ENCODE data around the gene NLRP3. TPM values are rescaled to one million over a fixed set of nuclear protein-coding genes. Genes with fewer than 3 reads are reported as not detected.

Gene NLRP3
- total RNA-seq, 1 donor from 2014 or later: 0.22 TPM

DNA sequence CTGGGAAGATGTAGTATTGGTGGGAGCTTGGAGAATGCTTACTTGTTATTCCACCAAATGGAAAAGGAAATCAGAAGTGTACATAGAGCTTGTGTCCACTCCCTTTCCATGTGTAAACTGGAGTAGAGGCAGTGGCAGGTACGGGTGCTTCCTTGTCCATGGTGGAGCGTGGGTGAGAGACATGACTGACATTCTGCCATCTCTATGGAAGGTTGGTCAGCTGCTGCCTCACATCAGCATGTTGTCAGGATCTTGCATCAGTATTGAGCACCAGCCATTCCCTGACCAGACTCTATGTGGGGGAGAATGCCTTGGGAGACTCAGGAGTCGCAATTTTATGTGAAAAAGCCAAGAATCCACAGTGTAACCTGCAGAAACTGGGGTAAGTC, 19.8 kb downstream of the NLRP3 start:
- Mint-ChIP-seq H3K4me3 (no peak overlapping the region), H3K27me3 (ENCODE audit: low read depth) (peaks cover 23% of the 10 kb centered on the region), H3K4me1 (no peaks in the 10 kb centered on the region), H3K36me3 (no peaks in the 10 kb centered on the region), H3K27ac (no peak overlapping the region), H3K9me3 (no peaks in the 10 kb centered on the region)
- no peak for DNase-seq (ENCODE audit: low spot score in 2 of 2, unreplicated experiment in 2 of 2)
- TF ChIP-seq, protein P1, sequence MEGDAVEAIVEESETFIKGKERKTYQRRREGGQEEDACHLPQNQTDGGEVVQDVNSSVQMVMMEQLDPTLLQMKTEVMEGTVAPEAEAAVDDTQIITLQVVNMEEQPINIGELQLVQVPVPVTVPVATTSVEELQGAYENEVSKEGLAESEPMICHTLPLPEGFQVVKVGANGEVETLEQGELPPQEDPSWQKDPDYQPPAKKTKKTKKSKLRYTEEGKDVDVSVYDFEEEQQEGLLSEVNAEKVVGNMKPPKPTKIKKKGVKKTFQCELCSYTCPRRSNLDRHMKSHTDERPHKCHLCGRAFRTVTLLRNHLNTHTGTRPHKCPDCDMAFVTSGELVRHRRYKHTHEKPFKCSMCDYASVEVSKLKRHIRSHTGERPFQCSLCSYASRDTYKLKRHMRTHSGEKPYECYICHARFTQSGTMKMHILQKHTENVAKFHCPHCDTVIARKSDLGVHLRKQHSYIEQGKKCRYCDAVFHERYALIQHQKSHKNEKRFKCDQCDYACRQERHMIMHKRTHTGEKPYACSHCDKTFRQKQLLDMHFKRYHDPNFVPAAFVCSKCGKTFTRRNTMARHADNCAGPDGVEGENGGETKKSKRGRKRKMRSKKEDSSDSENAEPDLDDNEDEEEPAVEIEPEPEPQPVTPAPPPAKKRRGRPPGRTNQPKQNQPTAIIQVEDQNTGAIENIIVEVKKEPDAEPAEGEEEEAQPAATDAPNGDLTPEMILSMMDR (IDR thresholded peaks at IDR 0.05; ENCODE audit: unreplicated experiment): no peak

DNA sequence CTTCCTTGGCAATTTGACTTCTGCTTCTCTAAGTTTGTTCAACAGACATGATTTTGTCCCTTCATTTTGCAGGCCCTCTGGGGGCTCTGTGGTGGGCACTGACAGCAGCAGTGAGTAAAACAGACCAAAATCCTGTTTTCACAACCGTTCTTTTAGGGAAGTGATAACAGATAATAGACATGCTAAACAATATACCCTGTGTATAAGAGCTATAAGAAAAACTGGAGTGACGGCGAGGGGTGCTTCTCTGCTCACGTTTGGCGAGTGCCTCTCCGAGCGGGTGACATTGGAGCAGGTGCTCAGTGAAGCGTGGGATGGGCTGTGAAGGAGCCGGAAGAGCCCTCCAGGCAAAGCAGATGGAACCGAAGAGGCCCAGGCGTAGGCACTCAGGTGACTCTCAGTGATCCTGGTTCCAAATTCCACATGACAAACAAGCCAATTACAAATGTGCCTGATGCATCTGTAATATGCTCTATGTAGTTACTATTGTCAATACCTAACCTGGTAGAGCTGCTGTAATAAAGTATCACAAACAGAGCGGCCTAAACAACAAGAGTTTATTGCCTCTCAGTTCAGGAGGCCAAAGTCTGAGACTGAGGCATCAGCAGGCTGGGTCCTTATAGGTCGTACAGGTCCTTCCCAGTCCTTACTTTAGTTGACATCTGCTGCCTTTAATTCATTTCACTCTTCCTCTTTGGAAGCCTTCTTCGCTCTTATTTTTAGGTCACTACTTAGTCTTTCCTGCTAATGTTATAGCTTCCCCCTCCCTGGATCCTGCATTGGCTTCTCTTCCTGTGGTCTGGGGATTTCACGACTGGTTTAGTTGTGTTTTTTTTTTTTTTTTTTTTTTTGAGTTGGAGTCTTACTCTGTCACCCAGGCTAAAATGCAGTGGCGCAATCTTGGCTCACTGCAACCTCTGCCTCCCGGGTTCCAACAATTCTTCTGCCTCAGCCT, 21.9 kb downstream of the NLRP3 start:
- H3K27ac Mint-ChIP-seq: no peak overlapping the region
- no peak for DNase-seq (ENCODE audit: low spot score in 2 of 2, unreplicated experiment in 2 of 2)
- TF ChIP-seq, protein P1 (IDR thresholded peaks at IDR 0.05; ENCODE audit: unreplicated experiment): no peak
- H3K9me3 Mint-ChIP-seq: no peaks in the 10 kb centered on the region
- no peaks in the 10 kb centered on the region for H3K36me3 Mint-ChIP-seq
- no peak overlapping the region for H3K4me3 Mint-ChIP-seq
- H3K4me1 Mint-ChIP-seq: no peaks in the 10 kb centered on the region
- peaks cover 24% of the 10 kb centered on the region for H3K27me3 Mint-ChIP-seq (ENCODE audit: low read depth)

DNA sequence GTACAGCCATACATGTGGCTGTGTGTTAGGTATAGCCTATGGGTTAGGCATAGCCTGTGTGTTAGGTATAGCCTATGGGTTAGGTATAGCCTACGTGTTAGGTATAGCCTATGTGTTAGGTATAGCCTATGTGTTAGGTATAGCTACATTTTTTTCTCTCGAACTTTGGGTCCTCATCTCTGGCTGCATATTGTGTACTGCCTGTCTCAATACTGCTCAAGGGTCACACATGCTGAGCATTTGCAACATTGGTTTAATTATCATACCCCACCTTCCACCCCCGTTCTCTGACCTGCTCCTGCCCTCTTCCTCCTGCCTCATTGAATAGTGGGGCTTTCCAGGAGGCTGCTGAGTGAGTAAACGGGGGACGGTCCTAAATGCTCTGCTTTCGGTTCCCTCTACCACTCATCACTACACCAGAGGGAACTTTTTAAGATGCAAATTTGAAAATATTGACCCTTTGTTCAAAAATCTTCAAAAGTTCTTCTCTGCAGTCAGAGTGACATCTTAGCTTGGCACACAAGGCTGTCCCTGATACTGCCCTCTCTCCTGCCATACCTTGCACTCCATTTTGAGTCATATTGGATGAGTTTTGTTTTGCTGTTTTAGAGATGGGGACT, 24.1 kb downstream of the NLRP3 start:
- Mint-ChIP-seq H3K36me3 (no peaks in the 10 kb centered on the region), H3K27ac (no peak overlapping the region)

DNA sequence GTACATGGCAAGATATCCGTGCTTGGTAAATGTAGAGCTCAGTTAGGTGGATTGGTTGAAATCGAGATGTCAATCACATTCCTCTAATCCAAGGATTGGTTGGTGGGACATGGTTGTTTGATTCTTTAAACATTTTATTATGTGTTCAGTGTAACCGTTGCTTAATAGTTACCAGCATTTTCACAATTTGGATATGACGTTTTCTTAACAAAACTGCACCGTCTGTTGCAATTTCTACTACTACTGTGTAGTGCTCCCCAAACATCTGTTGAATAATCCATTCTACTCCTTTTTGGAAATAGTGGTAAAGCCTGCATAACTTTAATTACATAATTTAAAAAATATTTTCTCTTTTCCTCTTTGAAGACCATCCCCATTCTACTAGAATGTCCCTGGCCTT, 25.6 kb downstream of the NLRP3 start:
- no peaks in the 10 kb centered on the region for H3K36me3 Mint-ChIP-seq
- H3K27ac Mint-ChIP-seq: no peak overlapping the region

More for the DNA sequence above, 24.1 kb downstream of the NLRP3 start:
- H3K4me3 Mint-ChIP-seq: no peak overlapping the region
- peaks cover 19% of the 10 kb centered on the region for H3K27me3 Mint-ChIP-seq (ENCODE audit: low read depth)
- no peaks in the 10 kb centered on the region for H3K4me1 Mint-ChIP-seq
- no peaks in the 10 kb centered on the region for H3K9me3 Mint-ChIP-seq
- no peak for DNase-seq (ENCODE audit: low spot score in 2 of 2, unreplicated experiment in 2 of 2)
- TF ChIP-seq, protein P1 (IDR thresholded peaks at IDR 0.05; ENCODE audit: unreplicated experiment): no peak

DNA sequence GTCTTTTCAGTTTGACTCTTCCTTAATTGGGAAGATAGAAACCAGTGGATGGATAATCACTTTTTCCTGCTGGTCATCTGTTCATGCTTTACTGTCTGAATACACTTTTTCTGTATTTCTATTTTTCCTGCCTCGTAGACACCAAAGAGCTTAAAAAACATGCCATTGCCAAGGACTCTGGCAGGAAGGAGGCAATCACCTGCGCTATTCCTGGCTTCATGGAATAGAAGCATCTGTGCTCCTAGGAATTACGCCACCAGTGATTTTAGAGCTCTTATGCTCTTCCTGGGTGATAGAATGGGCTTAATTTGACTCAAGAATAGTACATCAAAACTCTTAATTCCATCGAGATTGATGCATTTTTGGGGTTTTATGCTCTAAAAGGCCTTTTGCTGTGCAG, 26.2 kb downstream of the NLRP3 start:
- Mint-ChIP-seq H3K27me3 (ENCODE audit: low read depth) (peaks cover 11% of the 10 kb centered on the region), H3K4me3 (no peak overlapping the region), H3K36me3 (no peaks in the 10 kb centered on the region), H3K9me3 (no peaks in the 10 kb centered on the region), H3K4me1 (no peaks in the 10 kb centered on the region), H3K27ac (no peak overlapping the region)
- no peak for DNase-seq (ENCODE audit: low spot score in 2 of 2, unreplicated experiment in 2 of 2)
- TF ChIP-seq, protein P1 (IDR thresholded peaks at IDR 0.05; ENCODE audit: unreplicated experiment): no peak

More for the DNA sequence above, 25.6 kb downstream of the NLRP3 start:
- H3K27me3 Mint-ChIP-seq (ENCODE audit: low read depth): peaks cover 11% of the 10 kb centered on the region
- H3K4me1 Mint-ChIP-seq: no peaks in the 10 kb centered on the region
- H3K4me3 Mint-ChIP-seq: no peak overlapping the region
- TF ChIP-seq, protein P1 (IDR thresholded peaks at IDR 0.05; ENCODE audit: unreplicated experiment): no peak
- no peak for DNase-seq (ENCODE audit: low spot score in 2 of 2, unreplicated experiment in 2 of 2)
- H3K9me3 Mint-ChIP-seq: no peaks in the 10 kb centered on the region

Measured in mesothelial cell of epicardium (in vitro differentiated cells).